ENCODE data around the gene PLEKHG4B. TPM values are rescaled to one million over a fixed set of nuclear protein-coding genes. Genes with fewer than 3 reads are reported as not detected.

Gene PLEKHG4B
- total and polyA plus RNA-seq, 2 of the 8 experiments (the other 6 are each of a cell fraction or from before 2014, with no cell fraction given) = 31.1 to 43.6 TPM

- no peak for TF ChIP-seq RBBP5 (IDR thresholded peaks at IDR 0.05; ENCODE audit: borderline replicate concordance, low read depth, low read length)
- no peak for TF ChIP-seq NRF1 (IDR thresholded peaks at IDR 0.05; ENCODE audit: low read depth, low read length)
- no peak for TF ChIP-seq FOSL1 (IDR thresholded peaks at IDR 0.05; ENCODE audit: insufficient read depth, low read depth, low read length)
Observed at GRCh38 chr5:93221-93980, 1.4 kb downstream of the PLEKHG4B start (continued).
